ENCODE results near the gene GAL3ST2. TPM values are rescaled to one million over a fixed set of nuclear protein-coding genes. Genes with fewer than 3 reads are reported as not detected.

GAL3ST2 gene
- total and polyA plus RNA-seq, 4 donors, result 0.03 to 0.33 (median 0.23) TPM; not detected in 1

GRCh38 chr2:241743620-241744019, 33.0 kb upstream of the GAL3ST2 start:
- H3K36me3 ChIP-seq (ENCODE audit: control insufficient read depth in 4 of 4, insufficient read depth in 3 of 4, low read depth in 1 of 4, low read length in 3 of 4), result peaks cover 0 to 28% (median 11%) of the 10 kb centered on the region in 4 donors
- peak overlapping the region in 1 of 2 donors; percentile 73 for H3K27ac ChIP-seq (ENCODE audit: low read depth in 1 of 2, low read length in 2 of 2)
- no peak overlapping the region for H3K9ac ChIP-seq (ENCODE audit: low read depth in 1 of 2, low read length in 2 of 2)
- DNase-seq (ENCODE audit: low spot score), result no peak
- no peak for TF ChIP-seq NR2F2 (IDR thresholded peaks at IDR 0.05)
- no peak for TF ChIP-seq RAD21 (IDR thresholded peaks at IDR 0.05)
- no peak for TF ChIP-seq HNF4G (IDR thresholded peaks at IDR 0.05)
- no peak for TF ChIP-seq REST (IDR thresholded peaks at IDR 0.05)
- TF ChIP-seq FOXA2 (IDR thresholded peaks at IDR 0.05), result no peak
- TF ChIP-seq FOXA1 (IDR thresholded peaks at IDR 0.05), result no peak
- no peak for TF ChIP-seq GABPA (IDR thresholded peaks at IDR 0.05 in 1 of 2, conservative IDR thresholded peaks at IDR 0.05 in 1 of 2)
- TF ChIP-seq HNF4A (conservative IDR thresholded peaks at IDR 0.05), result no peak
- TF ChIP-seq MAX (IDR thresholded peaks at IDR 0.05), result no peak
- no peak for TF ChIP-seq TAF1 (conservative IDR thresholded peaks at IDR 0.05)
- TF ChIP-seq EGR1 (IDR thresholded peaks at IDR 0.05; ENCODE audit: low read depth in 2 of 2), result no peak
- no peak for TF ChIP-seq CTCF (IDR thresholded peaks at IDR 0.05; ENCODE audit: low read depth, low read length, missing input control)
- no peak for TF ChIP-seq RXRA (IDR thresholded peaks at IDR 0.05)
- TF ChIP-seq ZBTB33 (IDR thresholded peaks at IDR 0.05), result no peak
- TF ChIP-seq SP1 (IDR thresholded peaks at IDR 0.05), result no peak
- TF ChIP-seq YY1 (IDR thresholded peaks at IDR 0.05), result no peak
- TF ChIP-seq ATF3 (IDR thresholded peaks at IDR 0.05), result no peak
- no peaks in the 10 kb centered on the region for H3K27me3 ChIP-seq (ENCODE audit: control insufficient read depth in 4 of 4, insufficient read depth in 4 of 4, low read length in 3 of 4)
- no peaks in the 10 kb centered on the region for H3K9me3 ChIP-seq (ENCODE audit: control insufficient read depth in 4 of 4, low read length in 3 of 4)
- H3K4me3 ChIP-seq (ENCODE audit: low read depth in 1 of 3, low read length in 3 of 3), result no peak overlapping the region
- 85% methylated on average over 16 of the region's 16 CpGs for WGBS
- H3K4me1 ChIP-seq (ENCODE audit: control insufficient read depth in 4 of 4, insufficient read depth in 4 of 4, low read length in 3 of 4), result peaks cover 6 to 31% (median 23%) of the 10 kb centered on the region in 4 donors
